Posterior vena cava (tissue), 2 donors: ENCODE results near the gene NTM. TPM values are rescaled to one million over a fixed set of nuclear protein-coding genes. Genes with fewer than 3 reads are reported as not detected.
"Not testable (repeated sequence)": the region's sequence is repeated elsewhere in the genome, so short reads cannot be mapped to it uniquely, and the experiment has no call there.

ENCODE experiments used
- DNase-seq: peaks from one replicate; pipeline ENCODE4 v3.0.0-alpha.2; 2020; ENCODE audit warnings: low spot score
- intact Hi-C, 2 donors: fragments of 100-400 bp; cut with DNase I; formaldehyde crosslinking; loops; one replicate each; pipeline versions ENCODE4 v1.14.1 to v1.14.2; 2022 to 2023
- total RNA-seq, 2 donors: library from RNA; stranded (reverse); fragmentation: NEBNext Ultra II Directional; extraction: Animal tissue kit (Norgen Biotek cat#: 25700); gene quantifications; one replicate each; pipeline ENCODE4 v1.2.1, GENCODE V29; 2021
- donor health status: DM: yes; HTN: yes; CAD: no.
- donor health status: DM: yes; HTN: yes; CAD: no.

NTM gene
- total RNA-seq, 2 donors from 2014 or later, result 8.2 to 16.1 TPM

DNA sequence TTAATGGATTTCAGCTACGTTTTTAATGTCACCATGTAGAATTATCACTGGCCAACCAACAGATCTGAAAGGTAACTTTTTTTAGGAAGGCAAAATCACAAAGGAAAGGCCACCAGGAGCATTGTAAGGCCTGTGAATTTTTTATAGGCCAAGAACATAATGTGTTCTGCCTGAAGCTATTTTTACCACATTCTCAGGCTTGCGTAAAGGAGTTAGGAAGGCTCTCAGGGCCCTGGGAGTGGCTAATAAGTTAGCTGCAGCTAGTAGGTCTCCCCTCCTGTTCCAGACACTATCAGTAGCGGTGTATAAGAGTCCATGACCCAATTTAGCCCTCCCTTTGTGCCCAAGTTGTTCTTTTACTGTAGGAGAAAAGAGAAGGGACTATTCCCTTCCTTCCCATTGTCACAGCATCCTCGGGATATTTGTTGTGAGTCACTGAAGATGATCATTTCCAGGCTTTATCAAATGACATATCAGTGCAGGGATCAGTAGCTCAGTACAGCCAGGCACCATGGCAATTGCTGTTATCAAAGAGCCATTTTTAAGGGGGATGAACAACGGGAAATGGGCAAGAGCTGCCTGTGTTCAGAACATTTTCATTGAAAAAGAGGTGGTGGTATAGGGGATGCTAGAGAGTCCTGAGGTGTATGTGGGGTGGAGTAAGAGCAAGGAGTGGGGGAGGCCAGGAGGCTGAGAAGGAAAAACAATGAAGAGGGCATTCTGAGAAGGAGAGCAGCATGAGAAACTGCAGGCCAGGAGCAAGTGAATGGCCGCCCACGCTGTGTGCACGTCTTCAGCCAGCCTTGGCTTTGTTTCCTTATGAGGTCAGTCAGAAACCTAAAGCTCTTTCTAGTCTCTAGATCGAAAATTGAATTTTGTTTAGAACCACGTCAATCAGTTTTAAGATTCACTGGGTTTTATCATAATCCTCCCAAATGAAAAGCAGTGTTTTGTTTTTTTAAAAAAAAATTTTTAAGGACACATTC, 940.3 kb downstream of the NTM start:
- intact Hi-C loops, result no loop called here
- DNase-seq, result no peak

GRCh38 chr11:132311703-132312102, 941.3 kb downstream of the NTM start:
- intact Hi-C loops, result no loop called here

DNA sequence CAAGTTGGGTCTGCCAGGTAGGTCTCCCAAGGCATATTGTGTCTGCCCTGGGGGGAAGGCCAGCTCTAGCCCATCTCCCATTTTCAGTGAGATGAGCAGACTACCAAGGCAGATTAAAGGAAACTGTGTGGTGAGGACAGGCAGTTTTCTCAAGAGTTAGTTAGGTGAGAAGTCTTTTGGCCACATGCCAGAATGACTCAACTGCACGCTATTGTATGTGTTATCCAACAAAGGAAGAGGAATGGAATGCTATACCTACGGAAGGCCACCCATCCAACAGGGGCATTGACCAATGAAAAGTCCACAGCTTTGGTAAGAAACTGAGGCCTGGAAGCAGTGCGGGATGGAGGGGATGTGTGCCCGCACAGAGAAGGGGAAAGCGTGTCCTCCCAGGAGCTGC, 941.7 kb downstream of the NTM start:
- DNase-seq, result no peak
- intact Hi-C loops, result no loop called here

More at GRCh38 chr11:132311703-132312102, 941.3 kb downstream of the NTM start:
- no peak for DNase-seq

GRCh38 chr11:132312701-132313111, 942.3 kb downstream of the NTM start:
- intact Hi-C loops, result no loop called here
- no peak for DNase-seq

- intact Hi-C loops, result no loop called here
- DNase-seq, result no peak
Measured at GRCh38 chr11:132314911-132315455, 944.6 kb downstream of the NTM start.

DNA sequence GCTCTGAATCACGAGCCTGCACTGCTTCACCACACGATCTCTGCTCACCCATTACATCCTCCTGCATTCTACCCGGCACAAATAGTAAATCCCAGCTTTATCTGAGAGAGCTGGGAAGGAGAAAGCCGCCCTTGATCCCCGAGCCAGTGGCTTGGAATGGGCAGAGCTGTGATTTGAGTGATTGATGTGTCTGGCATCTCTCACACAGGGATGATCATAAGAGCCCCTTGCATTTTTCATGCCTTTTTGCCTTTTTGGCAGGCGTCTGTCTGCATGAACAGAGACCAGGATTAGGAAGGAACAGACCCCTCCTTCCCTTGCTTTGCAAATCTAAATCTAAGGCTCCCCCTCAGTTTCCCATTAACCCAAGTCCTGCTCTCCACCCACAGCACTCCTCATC, 945.3 kb downstream of the NTM start:
- intact Hi-C loops, result no loop called here
- no peak for DNase-seq

- intact Hi-C loops, result no loop called here
- DNase-seq, result no peak
Measured at GRCh38 chr11:132318421-132319157, 948.2 kb downstream of the NTM start.

- intact Hi-C loops, DNase-seq: not testable (repeated sequence)
Measured at GRCh38 chr11:132319419-132319818, 949.0 kb downstream of the NTM start.

DNA sequence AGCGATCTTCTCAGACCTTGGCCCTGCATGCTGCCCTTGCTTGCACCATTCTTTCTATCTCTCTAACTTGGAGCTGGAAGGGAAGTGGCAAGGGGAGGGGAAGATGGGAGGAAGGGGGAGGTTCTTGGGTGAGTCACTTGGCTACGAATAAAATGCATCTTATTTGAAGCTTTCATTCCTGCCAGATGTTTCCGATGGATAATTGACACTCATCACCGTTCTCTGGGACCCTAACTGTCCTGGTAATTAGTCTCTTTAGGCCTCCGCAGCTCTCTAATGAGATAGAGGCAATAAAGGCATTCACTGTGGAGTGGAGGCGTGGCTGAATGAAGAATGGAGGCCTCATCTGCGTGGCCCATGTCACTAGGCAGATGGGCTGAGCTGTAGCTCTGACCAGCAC, 960.1 kb downstream of the NTM start:
- intact Hi-C loops, result no loop called here
- DNase-seq, result no peak

DNA sequence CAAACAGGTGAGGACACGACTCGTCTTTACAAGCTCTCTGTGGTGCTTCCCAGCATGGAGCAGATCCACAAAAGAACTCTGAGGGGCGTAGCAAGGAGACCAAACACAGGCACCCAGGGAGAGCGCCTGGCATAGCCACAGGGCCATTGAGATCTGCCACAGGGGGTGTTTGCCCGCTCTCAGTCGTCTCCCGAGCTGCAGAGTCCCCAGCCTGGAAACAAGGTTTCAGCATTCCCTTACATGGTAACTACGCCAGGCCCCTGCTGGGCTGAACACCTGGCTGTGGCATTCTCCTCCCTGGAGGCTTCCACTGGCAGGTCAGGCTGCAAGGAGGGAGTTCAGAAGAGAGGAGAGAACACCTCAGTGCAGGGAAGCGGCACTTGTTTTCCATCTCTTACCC, 962.1 kb downstream of the NTM start:
- no peak for DNase-seq
- intact Hi-C loops, result no loop called here

DNA sequence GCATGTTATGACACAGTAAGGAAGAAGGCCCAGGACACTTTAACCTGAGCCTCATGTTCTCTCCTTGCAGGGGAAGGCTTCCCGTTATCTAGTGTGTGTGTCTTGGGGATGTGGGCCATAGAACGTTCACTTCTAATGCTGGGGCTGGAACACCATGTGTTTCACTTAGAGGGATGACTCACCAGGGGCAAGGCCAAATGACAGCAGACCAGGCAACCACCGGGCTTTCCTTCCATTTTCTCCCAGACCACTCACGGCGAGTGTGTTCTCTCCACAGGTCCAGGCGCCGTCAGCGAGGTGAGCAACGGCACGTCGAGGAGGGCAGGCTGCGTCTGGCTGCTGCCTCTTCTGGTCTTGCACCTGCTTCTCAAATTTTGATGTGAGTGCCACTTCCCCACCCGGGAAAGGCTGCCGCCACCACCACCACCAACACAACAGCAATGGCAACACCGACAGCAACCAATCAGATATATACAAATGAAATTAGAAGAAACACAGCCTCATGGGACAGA, 964.4 kb downstream of the NTM start:
- DNase-seq, result no peak
- intact Hi-C loops, result no loop called here

DNA sequence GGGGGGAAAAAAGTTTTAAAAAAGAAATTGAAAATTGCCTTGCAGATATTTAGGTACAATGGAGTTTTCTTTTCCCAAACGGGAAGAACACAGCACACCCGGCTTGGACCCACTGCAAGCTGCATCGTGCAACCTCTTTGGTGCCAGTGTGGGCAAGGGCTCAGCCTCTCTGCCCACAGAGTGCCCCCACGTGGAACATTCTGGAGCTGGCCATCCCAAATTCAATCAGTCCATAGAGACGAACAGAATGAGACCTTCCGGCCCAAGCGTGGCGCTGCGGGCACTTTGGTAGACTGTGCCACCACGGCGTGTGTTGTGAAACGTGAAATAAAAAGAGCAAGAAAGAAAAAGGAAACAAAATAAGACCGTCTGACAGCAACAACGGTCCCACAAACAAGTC, 964.9 kb downstream of the NTM start:
- intact Hi-C loops, result no loop called here
- DNase-seq, result no peak

GRCh38 chr11:132336781-132337535, 966.5 kb downstream of the NTM start:
- intact Hi-C loops, result no loop called here
- no peak for DNase-seq

GRCh38 chr11:132337819-132338416, 967.5 kb downstream of the NTM start:
- intact Hi-C loops, result no loop called here
- DNase-seq, result no peak

DNA sequence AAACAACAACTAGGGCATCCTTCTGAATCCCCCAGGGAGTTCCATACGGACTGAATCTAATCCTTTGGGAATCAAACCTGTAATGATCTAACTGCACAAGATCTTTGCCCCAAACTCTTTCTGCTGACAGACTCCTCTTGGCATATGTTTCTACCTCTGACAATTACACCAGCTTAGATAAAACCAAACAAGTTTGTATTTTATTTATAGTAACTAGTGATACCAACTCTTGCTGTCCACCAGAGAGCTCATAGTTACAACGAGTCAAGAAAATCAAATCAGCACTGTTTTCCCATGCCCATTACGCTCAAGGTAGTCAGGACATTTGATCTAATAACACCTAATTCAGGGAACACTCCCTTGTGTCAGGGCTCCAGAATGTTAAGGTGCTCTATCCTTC, 972.0 kb downstream of the NTM start:
- intact Hi-C loops, result no loop called here

DNA sequence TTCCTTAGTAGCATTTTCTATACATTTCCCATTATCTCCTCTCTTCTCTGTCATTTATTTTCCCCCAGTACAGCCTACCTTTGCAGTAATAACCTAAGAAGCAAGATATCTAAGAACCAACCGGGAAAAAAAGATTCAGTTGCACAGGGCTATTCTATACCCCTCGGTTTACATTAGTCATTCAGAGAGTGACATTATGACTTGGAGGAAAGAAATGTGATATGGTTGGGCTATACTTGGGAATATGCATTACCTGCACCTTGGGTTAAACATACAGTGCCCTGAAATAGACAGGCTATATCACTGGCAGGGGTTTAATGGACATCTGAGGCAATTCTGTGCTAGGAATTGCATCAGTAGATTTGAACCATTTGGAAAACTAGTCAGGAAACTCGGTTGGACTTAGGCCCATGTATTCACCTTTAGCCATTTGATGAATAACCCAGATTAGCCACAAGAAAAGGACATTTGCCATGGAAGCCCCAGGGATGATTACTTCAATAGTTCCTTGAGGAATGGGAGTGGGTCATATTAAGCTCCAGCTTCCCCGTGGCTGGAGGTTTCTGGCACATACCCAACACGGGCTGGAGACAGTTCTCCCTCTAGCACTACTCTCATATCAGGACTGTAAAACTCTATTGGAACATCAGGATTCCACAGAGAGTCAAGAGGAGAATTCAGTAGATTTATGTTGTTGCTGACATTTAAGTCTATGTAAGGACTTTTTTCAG, 973.2 kb downstream of the NTM start:
- intact Hi-C loops, result no loop called here
- DNase-seq, result no peak

More for the DNA sequence above, 972.0 kb downstream of the NTM start:
- DNase-seq, result no peak

DNA sequence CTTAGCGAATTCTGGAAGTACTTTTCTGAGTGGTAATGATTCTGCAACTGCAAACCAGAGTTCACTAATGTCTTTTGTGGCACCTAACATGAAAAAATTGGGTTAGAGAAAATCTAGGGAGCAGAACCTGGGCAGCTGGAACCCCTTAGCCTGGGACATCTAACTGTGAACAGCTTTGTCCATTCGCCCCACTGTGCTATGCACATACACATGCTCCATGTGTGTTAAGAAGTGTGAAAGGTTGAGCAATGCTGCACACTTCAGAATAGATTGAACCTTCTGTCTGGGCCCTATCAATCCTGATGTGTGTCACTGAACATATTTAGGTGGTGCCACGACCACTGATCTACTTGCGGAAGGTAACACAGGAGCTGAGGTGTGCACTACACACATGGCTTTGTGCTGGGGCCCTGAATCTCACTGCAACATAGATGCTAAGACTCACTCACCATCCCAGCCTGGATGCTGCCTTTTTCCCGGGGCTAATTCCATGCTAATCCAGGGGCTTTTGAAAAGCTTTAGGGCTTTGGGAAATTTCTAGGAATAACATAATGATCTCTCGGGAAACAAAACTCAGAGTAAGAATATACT, 976.2 kb downstream of the NTM start:
- DNase-seq, result no peak
- intact Hi-C loops, result no loop called here
